ENCODE measurements around the gene SOS1. TPM values are rescaled to one million over a fixed set of nuclear protein-coding genes. Genes with fewer than 3 reads are reported as not detected.

The SOS1 gene
- total RNA-seq, 1 experiment from 2014 or later, result 28.4 TPM

DNA sequence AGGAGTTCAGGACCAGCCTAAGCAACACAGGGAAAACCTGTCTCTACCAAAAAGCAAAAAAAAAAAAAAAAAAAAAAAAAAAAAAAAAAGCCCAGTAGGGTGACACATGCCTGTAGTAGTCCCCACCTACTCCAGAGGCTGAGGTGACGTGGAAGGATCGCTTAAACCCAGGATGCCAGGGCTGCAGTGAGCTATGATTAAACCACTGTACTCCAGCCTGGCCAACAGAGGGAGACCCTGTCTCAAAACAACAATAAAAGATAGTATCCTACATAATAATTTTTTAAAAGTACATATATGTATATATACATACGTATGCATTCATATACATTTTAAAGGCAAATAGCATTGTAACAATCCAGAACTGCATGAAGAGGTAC lies 51.7 kb downstream of the SOS1 start:
- Mint-ChIP-seq H3K4me3 (no peak overlapping the region), H3K4me1 (peaks cover 23% of the 10 kb centered on the region), H3K27me3 (ENCODE audit: low read depth) (no peaks in the 10 kb centered on the region), H3K36me3 (0 out of 2 replicates have a peak, but pooled peaks cover 2% of the 10 kb centered on the region), H3K9me3 (no peaks in the 10 kb centered on the region), H3K27ac (no peak overlapping the region)
- CTCF ChIA-PET, result interaction anchor here (0.7 to 1.1 kb wide), 5 partner anchors 55 to 160 kb away, joined by 3 to 6 read pairs (median 4); no protein-coding TSS in a partner anchor
- DNase-seq (ENCODE audit: low spot score), result no peak
- peak; percentile 68 for ATAC-seq
- TF ChIP-seq HMGA2 (CRISPR knock-in tag; IDR thresholded peaks at IDR 0.05), result no peak
- TF ChIP-seq NFATC4 (CRISPR knock-in tag; IDR thresholded peaks at IDR 0.05), result no peak
- TF ChIP-seq ZNF263 (CRISPR knock-in tag; IDR thresholded peaks at IDR 0.05; ENCODE audit: low read depth), result no peak
- TF ChIP-seq, protein P1, sequence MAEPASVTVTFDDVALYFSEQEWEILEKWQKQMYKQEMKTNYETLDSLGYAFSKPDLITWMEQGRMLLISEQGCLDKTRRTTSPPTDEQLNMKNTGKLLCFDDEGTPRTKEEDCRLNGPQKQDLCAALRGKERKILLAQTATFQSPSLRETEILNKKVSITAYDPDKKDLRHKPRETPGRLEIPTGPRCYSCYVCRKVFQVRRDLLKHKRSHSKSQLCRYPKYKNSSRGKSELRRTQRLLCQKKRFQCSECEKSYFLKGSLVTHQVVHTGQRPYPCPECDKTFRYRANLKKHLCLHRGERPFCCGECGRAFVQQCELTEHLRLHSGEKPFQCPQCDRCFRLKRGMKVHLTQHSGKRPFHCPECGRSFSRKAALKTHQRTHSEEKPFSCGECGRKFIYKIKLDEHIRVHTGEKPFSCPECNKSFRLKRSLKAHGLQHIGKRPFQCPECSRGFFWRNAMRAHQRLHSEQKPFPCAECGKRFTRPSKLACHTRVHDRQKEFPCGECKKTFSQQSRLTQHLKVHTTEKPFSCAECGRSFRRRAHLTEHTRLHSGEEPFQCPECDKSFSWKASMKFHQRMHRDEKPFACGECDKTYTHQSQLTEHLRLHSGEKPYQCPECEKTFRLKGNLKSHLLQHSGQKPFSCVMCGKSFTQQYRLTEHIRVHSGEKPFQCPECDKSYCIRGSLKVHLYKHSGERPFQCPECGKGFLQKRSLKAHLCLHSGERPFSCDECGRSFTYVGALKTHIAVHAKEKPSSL (CRISPR knock-in tag; conservative IDR thresholded peaks at IDR 0.05), result no peak
- TF ChIP-seq, protein P2, sequence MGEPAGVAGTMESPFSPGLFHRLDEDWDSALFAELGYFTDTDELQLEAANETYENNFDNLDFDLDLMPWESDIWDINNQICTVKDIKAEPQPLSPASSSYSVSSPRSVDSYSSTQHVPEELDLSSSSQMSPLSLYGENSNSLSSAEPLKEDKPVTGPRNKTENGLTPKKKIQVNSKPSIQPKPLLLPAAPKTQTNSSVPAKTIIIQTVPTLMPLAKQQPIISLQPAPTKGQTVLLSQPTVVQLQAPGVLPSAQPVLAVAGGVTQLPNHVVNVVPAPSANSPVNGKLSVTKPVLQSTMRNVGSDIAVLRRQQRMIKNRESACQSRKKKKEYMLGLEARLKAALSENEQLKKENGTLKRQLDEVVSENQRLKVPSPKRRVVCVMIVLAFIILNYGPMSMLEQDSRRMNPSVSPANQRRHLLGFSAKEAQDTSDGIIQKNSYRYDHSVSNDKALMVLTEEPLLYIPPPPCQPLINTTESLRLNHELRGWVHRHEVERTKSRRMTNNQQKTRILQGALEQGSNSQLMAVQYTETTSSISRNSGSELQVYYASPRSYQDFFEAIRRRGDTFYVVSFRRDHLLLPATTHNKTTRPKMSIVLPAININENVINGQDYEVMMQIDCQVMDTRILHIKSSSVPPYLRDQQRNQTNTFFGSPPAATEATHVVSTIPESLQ (CRISPR knock-in tag; IDR thresholded peaks at IDR 0.05), result no peak
- TF ChIP-seq, protein P3, sequence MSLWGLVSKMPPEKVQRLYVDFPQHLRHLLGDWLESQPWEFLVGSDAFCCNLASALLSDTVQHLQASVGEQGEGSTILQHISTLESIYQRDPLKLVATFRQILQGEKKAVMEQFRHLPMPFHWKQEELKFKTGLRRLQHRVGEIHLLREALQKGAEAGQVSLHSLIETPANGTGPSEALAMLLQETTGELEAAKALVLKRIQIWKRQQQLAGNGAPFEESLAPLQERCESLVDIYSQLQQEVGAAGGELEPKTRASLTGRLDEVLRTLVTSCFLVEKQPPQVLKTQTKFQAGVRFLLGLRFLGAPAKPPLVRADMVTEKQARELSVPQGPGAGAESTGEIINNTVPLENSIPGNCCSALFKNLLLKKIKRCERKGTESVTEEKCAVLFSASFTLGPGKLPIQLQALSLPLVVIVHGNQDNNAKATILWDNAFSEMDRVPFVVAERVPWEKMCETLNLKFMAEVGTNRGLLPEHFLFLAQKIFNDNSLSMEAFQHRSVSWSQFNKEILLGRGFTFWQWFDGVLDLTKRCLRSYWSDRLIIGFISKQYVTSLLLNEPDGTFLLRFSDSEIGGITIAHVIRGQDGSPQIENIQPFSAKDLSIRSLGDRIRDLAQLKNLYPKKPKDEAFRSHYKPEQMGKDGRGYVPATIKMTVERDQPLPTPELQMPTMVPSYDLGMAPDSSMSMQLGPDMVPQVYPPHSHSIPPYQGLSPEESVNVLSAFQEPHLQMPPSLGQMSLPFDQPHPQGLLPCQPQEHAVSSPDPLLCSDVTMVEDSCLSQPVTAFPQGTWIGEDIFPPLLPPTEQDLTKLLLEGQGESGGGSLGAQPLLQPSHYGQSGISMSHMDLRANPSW (CRISPR knock-in tag; conservative IDR thresholded peaks at IDR 0.05; ENCODE audit: low read depth), result no peak
- no peak for TF ChIP-seq ZNF671 (CRISPR knock-in tag; IDR thresholded peaks at IDR 0.05)
- no peak for TF ChIP-seq ESRRA (CRISPR knock-in tag; IDR thresholded peaks at IDR 0.05; ENCODE audit: borderline replicate concordance)
- TF ChIP-seq ATF1 (CRISPR knock-in tag; IDR thresholded peaks at IDR 0.05), result no peak
- TF ChIP-seq FOXP1 (CRISPR knock-in tag; IDR thresholded peaks at IDR 0.05; ENCODE audit: borderline replicate concordance), result no peak
- no peak for TF ChIP-seq CREB1 (CRISPR knock-in tag; IDR thresholded peaks at IDR 0.05)
- no peak for TF ChIP-seq NR3C1 (CRISPR knock-in tag; conservative IDR thresholded peaks at IDR 0.05; ENCODE audit: low read depth)
- no peak for TF ChIP-seq TP53 (CRISPR knock-in tag; IDR thresholded peaks at IDR 0.05)
- no peak for TF ChIP-seq MXD4 (CRISPR knock-in tag; IDR thresholded peaks at IDR 0.05; ENCODE audit: borderline replicate concordance)
- no peak for TF ChIP-seq SMAD3 (CRISPR knock-in tag; IDR thresholded peaks at IDR 0.05; ENCODE audit: borderline replicate concordance)
- no peak for TF ChIP-seq TCF7 (CRISPR knock-in tag; IDR thresholded peaks at IDR 0.05; ENCODE audit: low read depth)
- POLR2A ChIA-PET, result no interaction called here

DNA sequence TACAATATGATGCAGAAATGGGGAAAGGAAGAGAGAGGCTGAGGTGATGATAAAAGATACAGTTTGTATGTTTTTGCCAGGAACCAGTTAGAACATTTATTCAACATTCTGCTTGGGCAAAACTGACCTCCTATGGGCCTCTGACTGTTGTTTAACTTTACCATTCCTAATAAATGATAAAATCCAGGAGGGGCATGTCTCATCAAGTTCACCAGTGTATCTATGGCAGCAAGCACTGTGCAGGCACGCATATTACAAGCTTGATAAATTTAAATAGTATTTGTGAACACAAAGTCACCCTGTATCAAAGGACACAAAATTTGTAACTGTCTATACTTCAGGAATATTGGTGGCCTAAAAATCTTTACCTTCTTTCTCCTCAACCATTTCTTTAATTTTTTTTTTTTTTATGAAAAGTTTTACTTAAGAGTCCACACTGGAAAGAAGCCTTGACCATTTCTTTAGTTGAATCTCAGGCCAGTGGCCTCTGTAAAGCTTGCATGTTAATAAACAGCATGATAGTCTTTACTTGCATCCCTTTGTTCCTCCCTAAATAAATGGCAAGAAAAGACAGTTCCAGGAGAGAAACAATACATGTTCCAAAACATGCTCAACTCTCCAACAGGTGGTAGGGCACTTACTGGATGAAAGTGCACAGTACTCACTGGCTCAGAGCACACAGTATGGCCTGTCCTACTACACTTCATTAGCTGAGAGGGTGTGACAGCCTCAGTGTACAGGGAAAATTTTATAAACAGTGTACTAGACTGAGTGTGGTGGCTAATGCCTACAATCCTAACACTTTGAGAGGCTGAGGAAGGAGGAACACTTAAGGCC lies 52.3 kb downstream of the SOS1 start:
- Mint-ChIP-seq H3K4me3 (no peak overlapping the region), H3K27me3 (ENCODE audit: low read depth) (no peaks in the 10 kb centered on the region), H3K36me3 (0 out of 2 replicates have a peak, but pooled peaks cover 2% of the 10 kb centered on the region), H3K27ac (peak overlapping the region; percentile 78; the same call in 1 of the 2 replicates), H3K4me1 (peaks cover 22% of the 10 kb centered on the region), H3K9me3 (no peaks in the 10 kb centered on the region)
- ATAC-seq (no peak), DNase-seq (ENCODE audit: low spot score) (no peak)
- TF ChIP-seq FOXJ3 (CRISPR knock-in tag; IDR thresholded peaks at IDR 0.05; ENCODE audit: borderline replicate concordance) (no peak), ATF1 (CRISPR knock-in tag; IDR thresholded peaks at IDR 0.05) (no peak), TEAD1 (CRISPR knock-in tag; IDR thresholded peaks at IDR 0.05) (no peak), ZNF121 (CRISPR knock-in tag; IDR thresholded peaks at IDR 0.05) (no peak)
- TF ChIP-seq, protein P4, sequence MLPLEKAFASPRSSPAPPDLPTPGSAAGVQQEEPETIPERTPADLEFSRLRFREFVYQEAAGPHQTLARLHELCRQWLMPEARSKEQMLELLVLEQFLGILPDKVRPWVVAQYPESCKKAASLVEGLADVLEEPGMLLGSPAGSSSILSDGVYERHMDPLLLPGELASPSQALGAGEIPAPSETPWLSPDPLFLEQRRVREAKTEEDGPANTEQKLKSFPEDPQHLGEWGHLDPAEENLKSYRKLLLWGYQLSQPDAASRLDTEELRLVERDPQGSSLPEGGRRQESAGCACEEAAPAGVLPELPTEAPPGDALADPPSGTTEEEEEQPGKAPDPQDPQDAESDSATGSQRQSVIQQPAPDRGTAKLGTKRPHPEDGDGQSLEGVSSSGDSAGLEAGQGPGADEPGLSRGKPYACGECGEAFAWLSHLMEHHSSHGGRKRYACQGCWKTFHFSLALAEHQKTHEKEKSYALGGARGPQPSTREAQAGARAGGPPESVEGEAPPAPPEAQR (CRISPR knock-in tag; IDR thresholded peaks at IDR 0.05), result no peak
- TF ChIP-seq, protein P5, sequence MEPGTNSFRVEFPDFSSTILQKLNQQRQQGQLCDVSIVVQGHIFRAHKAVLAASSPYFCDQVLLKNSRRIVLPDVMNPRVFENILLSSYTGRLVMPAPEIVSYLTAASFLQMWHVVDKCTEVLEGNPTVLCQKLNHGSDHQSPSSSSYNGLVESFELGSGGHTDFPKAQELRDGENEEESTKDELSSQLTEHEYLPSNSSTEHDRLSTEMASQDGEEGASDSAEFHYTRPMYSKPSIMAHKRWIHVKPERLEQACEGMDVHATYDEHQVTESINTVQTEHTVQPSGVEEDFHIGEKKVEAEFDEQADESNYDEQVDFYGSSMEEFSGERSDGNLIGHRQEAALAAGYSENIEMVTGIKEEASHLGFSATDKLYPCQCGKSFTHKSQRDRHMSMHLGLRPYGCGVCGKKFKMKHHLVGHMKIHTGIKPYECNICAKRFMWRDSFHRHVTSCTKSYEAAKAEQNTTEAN (CRISPR knock-in tag; IDR thresholded peaks at IDR 0.05), result no peak
- TF ChIP-seq, protein P6, sequence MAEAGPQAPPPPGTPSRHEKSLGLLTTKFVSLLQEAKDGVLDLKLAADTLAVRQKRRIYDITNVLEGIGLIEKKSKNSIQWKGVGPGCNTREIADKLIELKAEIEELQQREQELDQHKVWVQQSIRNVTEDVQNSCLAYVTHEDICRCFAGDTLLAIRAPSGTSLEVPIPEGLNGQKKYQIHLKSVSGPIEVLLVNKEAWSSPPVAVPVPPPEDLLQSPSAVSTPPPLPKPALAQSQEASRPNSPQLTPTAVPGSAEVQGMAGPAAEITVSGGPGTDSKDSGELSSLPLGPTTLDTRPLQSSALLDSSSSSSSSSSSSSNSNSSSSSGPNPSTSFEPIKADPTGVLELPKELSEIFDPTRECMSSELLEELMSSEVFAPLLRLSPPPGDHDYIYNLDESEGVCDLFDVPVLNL (CRISPR knock-in tag; IDR thresholded peaks at IDR 0.05; ENCODE audit: borderline replicate concordance, low read depth), result no peak
- ChIA-PET POLR2A (no interaction called here), CTCF (interaction anchor here (0.7 to 1.1 kb wide), 5 partner anchors 56 to 161 kb away, joined by 3 to 6 read pairs (median 4); no protein-coding TSS in a partner anchor)

All from WTC11 (cell line).